Tibial artery (tissue), 4 donors: ENCODE data around the gene COLEC11.

Experiments
- DNase-seq, 2 donors: peaks; one replicate each; pipeline ENCODE4 v3.0.0-alpha.2; 2019
- H3K27ac ChIP-seq, 2 donors: fragments of 200-600 bp; sonication (generic) in 1 of 2; 1 replicate in 1 of 2; 2 replicates in 1 of 2; pipeline ENCODE4 v1.5.1; 2018 to 2019; ENCODE audit warnings: mild to moderate bottlenecking in 1 of 2
- H3K27me3 ChIP-seq, 2 donors: fragments of 200-600 bp; sonication (generic) in 1 of 2; one replicate each; pipeline versions ENCODE4 v1.5.1 to v1.6.0; 2016 to 2019
- H3K36me3 ChIP-seq, 3 donors: fragments of 200-600 bp; sonication (generic) in 2 of 3; one replicate each; pipeline ENCODE4 v1.5.1; 2016 to 2019; ENCODE audit warnings: mild to moderate bottlenecking in 2 of 3
- H3K4me1 ChIP-seq, 4 donors: fragments of 200-600 bp; sonication (generic) in 2 of 4; 1 replicate in 3 of 4; 2 replicates in 1 of 4; pipeline ENCODE4 v1.5.1; 2016 to 2019
- H3K4me3 ChIP-seq, 2 donors: fragments of 200-600 bp; sonication (generic) in 1 of 2; 1 replicate in 1 of 2; 2 replicates in 1 of 2; pipeline ENCODE4 v1.5.1; 2018 to 2019; ENCODE audit warnings: mild to moderate bottlenecking in 2 of 2
- H3K9me3 ChIP-seq, 3 donors: fragments of 200-600 bp; sonication (generic) in 1 of 3; one replicate each; pipeline ENCODE4 v1.5.1; 2016 to 2019
- CTCF ChIP-seq, 2 experiments: fragments of 200-600 bp in 1 of 2; fragments of 450-650 bp in 1 of 2; IDR thresholded peaks; one replicate each; pipeline ENCODE4 v1.5.1; 2017 to 2019; ENCODE audit warnings: antibody characterized with exemption in 2 of 2, mild to moderate bottlenecking in 1 of 2, moderate library complexity in 1 of 2
- intact Hi-C: fragments of 100-400 bp; cut with DNase I; formaldehyde crosslinking; loops from one replicate; pipeline ENCODE4 v1.15.0; 2023; ENCODE audit warnings: low total_unique reads

The COLEC11 gene

DNA sequence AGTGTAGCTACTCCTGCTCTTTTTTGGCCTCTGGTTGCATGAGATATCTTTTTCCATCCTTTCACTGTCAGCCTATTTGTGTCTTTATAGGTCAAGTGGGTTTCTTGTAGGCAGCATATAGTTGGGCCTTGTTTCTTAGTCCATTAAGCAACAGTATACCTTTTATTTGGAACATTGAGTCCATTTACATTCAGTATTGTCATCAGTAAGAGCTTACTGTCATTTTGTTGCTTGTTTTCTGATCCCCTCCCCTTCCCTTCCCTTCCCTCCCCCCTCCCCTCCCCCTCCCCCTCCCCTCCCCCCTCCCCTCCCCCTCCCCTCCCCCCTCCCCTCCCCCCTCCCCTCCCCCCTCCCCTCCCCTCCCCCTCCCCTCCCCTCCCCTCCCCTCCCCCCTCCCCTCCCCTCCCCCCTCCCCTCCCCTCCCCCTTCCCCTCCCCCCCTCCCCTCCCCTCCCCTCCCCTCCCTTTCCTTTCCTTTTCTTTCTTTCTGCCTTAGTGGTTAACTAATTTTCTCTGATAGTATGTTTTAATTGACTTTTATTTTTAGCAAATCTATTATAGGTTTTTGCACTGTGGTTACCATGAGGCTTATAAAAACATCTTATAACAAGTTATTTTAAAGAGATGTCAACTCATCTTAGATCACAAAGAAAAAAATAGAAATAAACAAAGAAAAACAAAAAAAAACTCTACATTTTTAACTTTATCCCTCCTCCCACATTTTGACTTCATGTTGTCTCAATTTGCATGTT is 95.3 kb downstream of the COLEC11 start:
- TF ChIP-seq CTCF (IDR thresholded peaks at IDR 0.05) = no peak
- Histone ChIP-seq H3K27ac (no peak overlapping the region), H3K4me1 (no peaks in the 10 kb centered on the region), H3K4me3 (no peak overlapping the region), H3K27me3 (peaks cover 0 to 3% of the 10 kb centered on the region in 2 donors), H3K9me3 (no peaks in the 10 kb centered on the region), H3K36me3 (no peaks in the 10 kb centered on the region)
- no peak for DNase-seq
- intact Hi-C loops = no loop called here

GRCh38 chr2:3692375-3692774 is 97.5 kb downstream of the COLEC11 start:
- Histone ChIP-seq H3K36me3 (no peaks in the 10 kb centered on the region), H3K4me3 (no peak overlapping the region)
- intact Hi-C loops = no loop called here

More at GRCh38 chr2:3692375-3692774, 97.5 kb downstream of the COLEC11 start:
- peak; percentile 21 to 29 for TF ChIP-seq CTCF (IDR thresholded peaks at IDR 0.05)
- Histone ChIP-seq H3K9me3 (no peaks in the 10 kb centered on the region), H3K4me1 (no peaks in the 10 kb centered on the region), H3K27ac (no peak overlapping the region), H3K27me3 (peaks cover 0 to 3% of the 10 kb centered on the region in 2 donors)
- no peak for DNase-seq
